ENCODE measurements around the gene FGFR4.

The FGFR4 gene

GRCh38 chr5:177103523-177104253 is 17.0 kb downstream of the FGFR4 start:
- DNase-seq = no peak

GRCh38 chr5:177105691-177106476 is 19.2 kb downstream of the FGFR4 start:
- DNase-seq = no peak

GRCh38 chr5:177107159-177107558 is 20.4 kb downstream of the FGFR4 start:
- DNase-seq = no peak

GRCh38 chr5:177109810-177110209 is 23.1 kb downstream of the FGFR4 start:
- no peak for DNase-seq

- peak; percentile 77 for DNase-seq
These were observed 25.1 kb downstream of the FGFR4 start for GRCh38 chr5:177111720-177112394.

- DNase-seq = no peak
These were observed 26.0 kb downstream of the FGFR4 start for GRCh38 chr5:177112589-177113220.

GRCh38 chr5:177113566-177114424 is 27.1 kb downstream of the FGFR4 start:
- peak; percentile 86 for DNase-seq

- DNase-seq = peak; percentile 93
These were observed 30.1 kb downstream of the FGFR4 start for GRCh38 chr5:177116631-177117373.

- DNase-seq = no peak
These were observed 30.8 kb downstream of the FGFR4 start for GRCh38 chr5:177117441-177118045.

- DNase-seq = no peak
These were observed 35.9 kb downstream of the FGFR4 start for GRCh38 chr5:177122566-177122965.

GRCh38 chr5:177123789-177124485 is 37.2 kb downstream of the FGFR4 start:
- DNase-seq = no peak

GRCh38 chr5:177124486-177124991 is 37.8 kb downstream of the FGFR4 start:
- no peak for DNase-seq

GRCh38 chr5:177126771-177127170 is 40.1 kb downstream of the FGFR4 start:
- DNase-seq = no peak

GRCh38 chr5:177128551-177128981 is 41.9 kb downstream of the FGFR4 start:
- no peak for DNase-seq

- DNase-seq = no peak
These were observed 43.7 kb downstream of the FGFR4 start for GRCh38 chr5:177130211-177131018.

GRCh38 chr5:177131019-177131320 is 44.3 kb downstream of the FGFR4 start:
- DNase-seq = no peak

GRCh38 chr5:177131352-177132135 is 44.8 kb downstream of the FGFR4 start:
- no peak for DNase-seq

Data from activated CD4-positive, alpha-beta T cell treated with anti-CD3 and anti-CD28 coated beads for 48 hours (primary cell).